Kidney (tissue), 14 donors: ENCODE results near the gene ZKSCAN2. TPM values are rescaled to one million over a fixed set of nuclear protein-coding genes. Genes with fewer than 3 reads are reported as not detected.

Experiments used
- DNase-seq, 5 donors: peaks; one replicate each; pipeline ENCODE4 v3.0.0-alpha.2; 2013 to 2020
- FAIRE-seq: peaks from 2 replicates; lab custom pipeline; 2012; peaks lifted over from hg19 to GRCh38; lab: Jason Lieb, UNC
- H3K27ac ChIP-seq, 2 donors: one replicate each; pipeline ENCODE4 v1.7.0; 2013; ENCODE audit warnings: low read depth in 2 of 2, low read length in 2 of 2, inconsistent platforms in 1 of 2
- H3K27me3 ChIP-seq: one replicate; pipeline ENCODE4 v1.7.1; 2013; ENCODE audit warnings: low read length, inconsistent platforms; ENCODE audit not compliant: control insufficient read depth, insufficient read depth
- H3K36me3 ChIP-seq, 3 donors: one replicate each; pipeline versions ENCODE4 v1.7.0 to v1.7.1; 2013; ENCODE audit warnings: low read length in 3 of 3, control low read depth in 1 of 3, inconsistent platforms in 1 of 3; ENCODE audit not compliant: insufficient read depth in 3 of 3, control insufficient read depth in 2 of 3
- H3K4me1 ChIP-seq, 3 donors: one replicate each; pipeline versions ENCODE4 v1.7.0 to v1.7.1; 2013; ENCODE audit warnings: low read length in 3 of 3, inconsistent platforms in 1 of 3, low read depth in 1 of 3; ENCODE audit not compliant: control insufficient read depth in 2 of 3, insufficient read depth in 2 of 3
- H3K4me3 ChIP-seq, 3 donors: one replicate each; pipeline versions ENCODE4 v1.7.0 to v1.8.1; 2013; ENCODE audit warnings: low read length in 3 of 3, control low read depth in 1 of 3, inconsistent platforms in 1 of 3
- H3K9ac ChIP-seq, 3 donors: one replicate each; pipeline versions ENCODE4 v1.7.0 to v1.7.1; 2013; ENCODE audit warnings: low read length in 3 of 3, control low read depth in 1 of 3, inconsistent platforms in 1 of 3
- H3K9me3 ChIP-seq, 3 donors: one replicate each; pipeline versions ENCODE4 v1.7.0 to v1.7.1; 2013; ENCODE audit warnings: low read length in 3 of 3, control low read depth in 1 of 3, inconsistent platforms in 1 of 3; ENCODE audit not compliant: control insufficient read depth in 2 of 3, insufficient read depth in 1 of 3
- CTCF ChIP-seq: IDR thresholded peaks from 3 replicates; pipeline ENCODE4 v1.5.1; 2012; ENCODE audit warnings: mild to moderate bottlenecking, moderate library complexity, borderline replicate concordance; ENCODE audit not compliant: insufficient read depth; ENCODE audit errors: extremely low read depth
- intact Hi-C: fragments of 100-400 bp; cut with DNase I; formaldehyde crosslinking; loops from one replicate; pipeline ENCODE4 v1.11.1; 2022
- polyA plus RNA-seq: library from polyadenylated mRNA; stranded (reverse); fragments of 350-450 nt; fragmentation: Illumina TruSeq; extraction: RNeasy Lipid Tissue Mini Kit (QIAGEN cat#74804); gene quantifications from one replicate; pipeline ENCODE4 v1.2.3, GENCODE V29; 2014; ENCODE audit warnings: low read depth, low replicate concordance; ENCODE audit not compliant: insufficient read depth
- total RNA-seq: library from RNA; stranded (reverse); fragmentation: NEBNext Ultra II Directional; extraction: Animal tissue kit (Norgen Biotek cat#: 25700); gene quantifications from one replicate; pipeline ENCODE4 v1.2.1, GENCODE V29; 2021
- donor health status: control.
- donor health status: control.
- donor health status: control.
- donor health status: control.
- donor health status: control.
- donor health status: DM: yes; HTN: yes; CAD: no.
- donor health status: Normal renal cell carcinoma (clear cell type).

Gene ZKSCAN2
- total and polyA plus RNA-seq, 2 donors from 2014 or later = 1.3 to 6.1 TPM

GRCh38 chr16:25223964-25224363 lies 33.7 kb downstream of the ZKSCAN2 start:
- H3K9me3 ChIP-seq = no peaks in the 10 kb centered on the region
- no peaks in the 10 kb centered on the region for H3K27me3 ChIP-seq
- no peak for DNase-seq
- TF ChIP-seq CTCF = no peak
- no peaks in the 10 kb centered on the region for H3K36me3 ChIP-seq
- H3K27ac ChIP-seq = no peak overlapping the region
- H3K9ac ChIP-seq = no peak overlapping the region
- H3K4me3 ChIP-seq = no peak overlapping the region
- no peak for FAIRE-seq
- intact Hi-C loops = loop anchor here (10.0 kb wide), 1 partner anchor 169 kb away; no protein-coding TSS in a partner anchor
- no peaks in the 10 kb centered on the region for H3K4me1 ChIP-seq

- Histone ChIP-seq H3K9me3 (no peaks in the 10 kb centered on the region), H3K4me3 (no peak overlapping the region), H3K36me3 (no peaks in the 10 kb centered on the region), H3K27ac (no peak overlapping the region), H3K9ac (no peak overlapping the region), H3K4me1 (no peaks in the 10 kb centered on the region), H3K27me3 (no peaks in the 10 kb centered on the region)
- no peak for TF ChIP-seq CTCF
- DNase-seq (no peak), FAIRE-seq (no peak)
- intact Hi-C loops = loop anchor here (10.0 kb wide), 1 partner anchor 168 kb away; no protein-coding TSS in a partner anchor
Observed at GRCh38 chr16:25222959-25223358, 34.7 kb downstream of the ZKSCAN2 start.

- Histone ChIP-seq H3K9me3 (no peaks in the 10 kb centered on the region), H3K36me3 (no peaks in the 10 kb centered on the region), H3K9ac (no peak overlapping the region), H3K4me3 (no peak overlapping the region), H3K4me1 (no peaks in the 10 kb centered on the region), H3K27me3 (no peaks in the 10 kb centered on the region), H3K27ac (no peak overlapping the region)
- no peak for TF ChIP-seq CTCF
- FAIRE-seq = no peak
- DNase-seq = no peak
- intact Hi-C loops = no loop called here
Observed at GRCh38 chr16:25219070-25219737, 38.4 kb downstream of the ZKSCAN2 start.
